GM12891 (cell line): Measurements from ENCODE around the gene RSBN1L.
"Not testable (repeated sequence)": the region's sequence is repeated elsewhere in the genome, so short reads cannot be mapped to it uniquely, and the experiment has no call there.

ENCODE experiments used
- POLR2A ChIP-seq: IDR thresholded peaks from 2 replicates; pipeline ENCODE4 v1.6.1; 2011; ENCODE audit warnings: low read depth, low read length, control low read depth
- POLR2AphosphoS5 ChIP-seq: IDR thresholded peaks from 2 replicates; pipeline ENCODE4 v1.6.1; 2011; ENCODE audit warnings: low read depth, low read length, control low read depth
- SPI1 ChIP-seq: IDR thresholded peaks from 2 replicates; pipeline ENCODE4 v1.6.1; 2011; ENCODE audit warnings: low read depth, low read length, control low read depth

- TF ChIP-seq POLR2A, SPI1, POLR2AphosphoS5: not testable (repeated sequence)
These were observed 88.2 kb downstream of the RSBN1L start for GRCh38 chr7:77784426-77784825.
